Keratinocyte (primary cell): ENCODE results near the gene BRIP1. TPM values are rescaled to one million over a fixed set of nuclear protein-coding genes. Genes with fewer than 3 reads are reported as not detected.

Experiments used
- DNase-seq: peaks from one replicate; pipeline ENCODE4 v3.0.0-alpha.2; 2011; ENCODE audit warnings: low read depth, missing footprints, low spot score
- FAIRE-seq: peaks from 2 replicates; lab custom pipeline; 2011; peaks lifted over from hg19 to GRCh38; lab: Jason Lieb, UNC
- H2AFZ ChIP-seq: 2 replicates; pipeline ENCODE4 v1.6.0; 2012; ENCODE audit warnings: low read length, control low read depth, inconsistent platforms; ENCODE audit not compliant: control insufficient read depth
- H3K27ac ChIP-seq: 2 replicates; pipeline ENCODE4 v1.5.1; 2011; ENCODE audit warnings: low read length; ENCODE audit not compliant: control insufficient read depth, insufficient read depth
- H3K27me3 ChIP-seq: 3 replicates; pipeline ENCODE4 v1.6.0; 2011; ENCODE audit warnings: low read length; ENCODE audit not compliant: control insufficient read depth, insufficient read depth; ENCODE audit errors: extremely low read depth
- H3K36me3 ChIP-seq, 2 experiments: 2 replicates in 1 of 2; 3 replicates in 1 of 2; pipeline ENCODE4 v1.5.1; 2011; ENCODE audit warnings: low read length in 2 of 2, mild to moderate bottlenecking in 1 of 2; ENCODE audit not compliant: control insufficient read depth in 2 of 2, insufficient read depth in 2 of 2; ENCODE audit errors: extremely low read depth in 1 of 2
- H3K4me1 ChIP-seq: 3 replicates; pipeline ENCODE4 v1.5.1; 2011; ENCODE audit warnings: low read length; ENCODE audit not compliant: control insufficient read depth, insufficient read depth; ENCODE audit errors: extremely low read depth
- H3K4me2 ChIP-seq: 3 replicates; pipeline ENCODE4 v1.6.0; 2011; ENCODE audit warnings: low read depth, low read length; ENCODE audit not compliant: control insufficient read depth, insufficient read depth; ENCODE audit errors: extremely low read depth
- H3K4me3 ChIP-seq, 3 experiments: fragments of 200-600 bp in 1 of 3; sonication (generic) in 1 of 3; 2 replicates in 2 of 3; 3 replicates in 1 of 3; pipeline ENCODE4 v1.5.1; 2011 to 2016; ENCODE audit warnings: low read length in 3 of 3, mild to moderate bottlenecking in 3 of 3, control low read depth in 2 of 3, inconsistent platforms in 1 of 3, low read depth in 1 of 3, mixed read lengths in 1 of 3, mixed run types in 1 of 3, moderate library complexity in 1 of 3; ENCODE audit not compliant: control insufficient read depth in 2 of 3, insufficient read depth in 2 of 3; ENCODE audit errors: extremely low read depth in 1 of 3
- H3K79me2 ChIP-seq: 2 replicates; pipeline ENCODE4 v1.6.0; 2012; ENCODE audit warnings: low read length; ENCODE audit not compliant: control insufficient read depth, insufficient read depth
- H3K9ac ChIP-seq: 3 replicates; pipeline ENCODE4 v1.6.0; 2011; ENCODE audit warnings: low read length; ENCODE audit not compliant: control insufficient read depth, insufficient read depth; ENCODE audit errors: extremely low read depth
- H3K9me1 ChIP-seq: 3 replicates; pipeline ENCODE4 v1.6.0; 2011; ENCODE audit warnings: low read length; ENCODE audit not compliant: control insufficient read depth, insufficient read depth; ENCODE audit errors: extremely low read depth
- H3K9me3 ChIP-seq: 2 replicates; pipeline ENCODE4 v1.5.1; 2012; ENCODE audit warnings: low read depth, low read length; ENCODE audit not compliant: control insufficient read depth
- H4K20me1 ChIP-seq: 3 replicates; pipeline ENCODE4 v1.6.0; 2011; ENCODE audit warnings: low read length; ENCODE audit not compliant: control insufficient read depth, insufficient read depth; ENCODE audit errors: extremely low read depth
- CTCF ChIP-seq, 3 experiments: IDR thresholded peaks in 1 of 3; conservative IDR thresholded peaks in 1 of 3; optimal IDR thresholded peaks in 1 of 3; 2 replicates in 2 of 3; 3 replicates in 1 of 3; pipeline versions ENCODE3 to v1.5.1; 2011; ENCODE audit warnings: low read length in 3 of 3, mild to moderate bottlenecking in 3 of 3, moderate library complexity in 2 of 3, control low read depth in 1 of 3, inconsistent platforms in 1 of 3; ENCODE audit not compliant: insufficient read depth in 2 of 3; ENCODE audit errors: extremely low read depth in 1 of 3
- EZH2 ChIP-seq: IDR thresholded peaks from one replicate; pipeline ENCODE4 v1.6.1; 2012; ENCODE audit warnings: inconsistent platforms, mild to moderate bottlenecking, low read length, moderate library complexity
- dilution Hi-C: fragments of 300-500 bp; cut with MboI; formaldehyde crosslinking; loops from one replicate; pipeline ENCODE4 v1.7.0; 2020; ENCODE audit warnings: low sequenced_read_pairs; ENCODE audit not compliant: extremely low pct_ligation_motif_present
- polyA plus RNA-seq, 5 experiments: library from polyadenylated mRNA; depleted of rRNA in 3 of 5; stranded (reverse) in 3 of 5; stranded (forward) in 1 of 5; unstranded in 1 of 5; fragments of >200 nt; gene quantifications; 1 replicate in 1 of 5; 2 replicates in 3 of 5; 3 replicates in 1 of 5; pipeline versions ENCODE4 v1.2.1 to v1.2.3, GENCODE V29; 2011 to 2012; ENCODE audit warnings: missing spikeins in 2 of 5, low read depth in 1 of 5, low replicate concordance in 1 of 5

BRIP1 gene
- polyA plus RNA-seq, 1 donor (not counting 4 experiments of a cell fraction or from before 2014, with no cell fraction given) = 4.0 TPM

GRCh38 chr17:61755668-61756067, 107.7 kb downstream of the BRIP1 start:
- Histone ChIP-seq H3K36me3 (no peaks in the 10 kb centered on the region), H3K79me2 (no peaks in the 10 kb centered on the region), H3K9me1 (no peaks in the 10 kb centered on the region), H3K4me2 (no peak overlapping the region), H2AFZ (no peak overlapping the region), H3K27me3 (no peaks in the 10 kb centered on the region), H3K9ac (no peak overlapping the region), H3K4me1 (no peaks in the 10 kb centered on the region), H3K4me3 (no peak overlapping the region), H4K20me1 (no peaks in the 10 kb centered on the region), H3K27ac (no peak overlapping the region), H3K9me3 (no peaks in the 10 kb centered on the region)
- dilution Hi-C loops = no loop called here
- no peak for DNase-seq
- TF ChIP-seq EZH2 (no peak), CTCF (optimal IDR thresholded peaks at IDR 0.05 in 1 of 3, IDR thresholded peaks at IDR 0.05 in 1 of 3, conservative IDR thresholded peaks at IDR 0.05 in 1 of 3; ENCODE audit: extremely low read depth in 1 of 3, insufficient read depth in 2 of 3, low read length in 3 of 3) (no peak)
- no peak for FAIRE-seq

GRCh38 chr17:61755078-61755477, 108.2 kb downstream of the BRIP1 start:
- dilution Hi-C loops = no loop called here
- Histone ChIP-seq H3K9me1 (no peaks in the 10 kb centered on the region), H3K27me3 (no peaks in the 10 kb centered on the region), H3K36me3 (no peaks in the 10 kb centered on the region), H3K9me3 (no peaks in the 10 kb centered on the region), H2AFZ (no peak overlapping the region), H3K27ac (no peak overlapping the region), H3K4me2 (no peak overlapping the region), H3K79me2 (no peaks in the 10 kb centered on the region), H3K9ac (no peak overlapping the region), H4K20me1 (no peaks in the 10 kb centered on the region), H3K4me1 (no peaks in the 10 kb centered on the region), H3K4me3 (no peak overlapping the region)
- TF ChIP-seq CTCF (optimal IDR thresholded peaks at IDR 0.05 in 1 of 3, IDR thresholded peaks at IDR 0.05 in 1 of 3, conservative IDR thresholded peaks at IDR 0.05 in 1 of 3; ENCODE audit: extremely low read depth in 1 of 3, insufficient read depth in 2 of 3, low read length in 3 of 3) = no peak
- no peak for TF ChIP-seq EZH2
- no peak for FAIRE-seq
- no peak for DNase-seq
